ENCODE measurements around the gene PSMA6.

Gene PSMA6

GRCh38 chr14:35268946-35269345, 23.2 kb upstream of the PSMA6 start:
- Histone ChIP-seq H3K36me3 (replicated peaks; ENCODE audit: insufficient read depth, low read length) (no peaks in the 10 kb centered on the region), H3K27me3 (replicated peaks; ENCODE audit: insufficient read depth, low read length) (no peaks in the 10 kb centered on the region), H3K4me2 (ENCODE audit: low read depth, low read length) (no peak overlapping the region), H3K79me2 (ENCODE audit: low read length) (no peaks in the 10 kb centered on the region), H4K20me1 (ENCODE audit: insufficient read depth, low read length) (no peaks in the 10 kb centered on the region), H3K9me3 (replicated peaks; ENCODE audit: insufficient read depth, low read length) (no peaks in the 10 kb centered on the region), H3K4me3 (ENCODE audit: low read length) (no peak overlapping the region), H3K4me1 (ENCODE audit: low read length) (no peaks in the 10 kb centered on the region), H2AFZ (ENCODE audit: low read length) (no peak overlapping the region), H3K9me2 (replicated peaks; ENCODE audit: insufficient read depth, low read length) (no peaks in the 10 kb centered on the region), H3K9ac (ENCODE audit: low read length) (no peak overlapping the region), H3F3A (ENCODE audit: insufficient read depth, low read length) (no peaks in the 10 kb centered on the region), H3K27ac (ENCODE audit: low read length) (no peak overlapping the region)
- no peak for TF ChIP-seq CTCF (IDR thresholded peaks at IDR 0.05; ENCODE audit: low read length)
- TF ChIP-seq EZH2 (optimal IDR thresholded peaks at IDR 0.05; ENCODE audit: low read depth, low read length) = no peak
- no peak for TF ChIP-seq EZH2phosphoT487 (IDR thresholded peaks at IDR 0.05; ENCODE audit: low read length)
- DNase-seq = no peak

GRCh38 chr14:35274805-35275204, 17.4 kb upstream of the PSMA6 start:
- Histone ChIP-seq H3K36me3 (replicated peaks; ENCODE audit: insufficient read depth, low read length) (no peaks in the 10 kb centered on the region), H3K27ac (ENCODE audit: low read length) (no peak overlapping the region), H3K9me3 (replicated peaks; ENCODE audit: insufficient read depth, low read length) (no peaks in the 10 kb centered on the region), H3K4me2 (ENCODE audit: low read depth, low read length) (no peak overlapping the region), H2AFZ (ENCODE audit: low read length) (no peak overlapping the region), H3F3A (ENCODE audit: insufficient read depth, low read length) (no peaks in the 10 kb centered on the region), H3K9me2 (replicated peaks; ENCODE audit: insufficient read depth, low read length) (no peaks in the 10 kb centered on the region), H3K9ac (ENCODE audit: low read length) (no peak overlapping the region), H3K27me3 (replicated peaks; ENCODE audit: insufficient read depth, low read length) (no peaks in the 10 kb centered on the region), H4K20me1 (ENCODE audit: insufficient read depth, low read length) (no peaks in the 10 kb centered on the region), H3K79me2 (ENCODE audit: low read length) (no peaks in the 10 kb centered on the region), H3K4me3 (ENCODE audit: low read length) (no peak overlapping the region), H3K4me1 (ENCODE audit: low read length) (no peaks in the 10 kb centered on the region)
- DNase-seq = no peak
- TF ChIP-seq EZH2 (optimal IDR thresholded peaks at IDR 0.05; ENCODE audit: low read depth, low read length) (no peak), CTCF (IDR thresholded peaks at IDR 0.05; ENCODE audit: low read length) (no peak), EZH2phosphoT487 (IDR thresholded peaks at IDR 0.05; ENCODE audit: low read length) (no peak)

GRCh38 chr14:35277179-35277578, 15.0 kb upstream of the PSMA6 start:
- Histone ChIP-seq H3K36me3 (replicated peaks; ENCODE audit: insufficient read depth, low read length) (no peaks in the 10 kb centered on the region), H4K20me1 (ENCODE audit: insufficient read depth, low read length) (no peaks in the 10 kb centered on the region), H3K79me2 (ENCODE audit: low read length) (no peaks in the 10 kb centered on the region), H3F3A (ENCODE audit: insufficient read depth, low read length) (no peaks in the 10 kb centered on the region), H3K4me2 (ENCODE audit: low read depth, low read length) (no peak overlapping the region), H3K4me1 (ENCODE audit: low read length) (peaks cover 10% of the 10 kb centered on the region), H2AFZ (ENCODE audit: low read length) (no peak overlapping the region), H3K9ac (ENCODE audit: low read length) (no peak overlapping the region), H3K4me3 (ENCODE audit: low read length) (no peak overlapping the region), H3K9me3 (replicated peaks; ENCODE audit: insufficient read depth, low read length) (no peaks in the 10 kb centered on the region), H3K27ac (ENCODE audit: low read length) (no peak overlapping the region), H3K9me2 (replicated peaks; ENCODE audit: insufficient read depth, low read length) (no peaks in the 10 kb centered on the region), H3K27me3 (replicated peaks; ENCODE audit: insufficient read depth, low read length) (no peaks in the 10 kb centered on the region)
- DNase-seq = no peak
- TF ChIP-seq EZH2 (optimal IDR thresholded peaks at IDR 0.05; ENCODE audit: low read depth, low read length) (no peak), EZH2phosphoT487 (IDR thresholded peaks at IDR 0.05; ENCODE audit: low read length) (no peak), CTCF (IDR thresholded peaks at IDR 0.05; ENCODE audit: low read length) (no peak)

Measured in MM.1S (cell line).